AML-193 (cell line): ENCODE results near the gene TUBB3.
"Not testable (repeated sequence)": the region's sequence is repeated elsewhere in the genome, so short reads cannot be mapped to it uniquely, and the experiment has no call there.

ENCODE experiments used
- DNase-seq, 2 experiments: peaks; one replicate each; lab custom pipeline; 2025; lab: John Stamatoyannopoulos, UW

Gene TUBB3

GRCh38 chr16:89922884-89923639 lies at the start of gene TUBB3:
TSS of gene TUBB3 (plus strand) at chr16:89923342. CDS start at chr16:89923402, 60 bp downstream.
- no peak for DNase-seq

GRCh38 chr16:89873972-89874689 lies 49.0 kb upstream of the TUBB3 start:
- peak; percentile 91 to 93 for DNase-seq

GRCh38 chr16:89879123-89879522 lies 44.0 kb upstream of the TUBB3 start:
- DNase-seq, result not testable (repeated sequence)

- no peak for DNase-seq
Measured at GRCh38 chr16:89880477-89881367, 42.4 kb upstream of the TUBB3 start.

GRCh38 chr16:89881368-89881730 lies 41.8 kb upstream of the TUBB3 start:
- DNase-seq, result no peak

- DNase-seq, result no peak
Measured at GRCh38 chr16:89883346-89884040, 39.6 kb upstream of the TUBB3 start.

- DNase-seq, result no peak
Measured at GRCh38 chr16:89884041-89884421, 39.1 kb upstream of the TUBB3 start.

- DNase-seq, result no peak
Measured at GRCh38 chr16:89887243-89887642, 35.9 kb upstream of the TUBB3 start.

- no peak for DNase-seq
Measured at GRCh38 chr16:89890200-89890599, 32.9 kb upstream of the TUBB3 start.

GRCh38 chr16:89890886-89891657 lies 32.1 kb upstream of the TUBB3 start:
- DNase-seq, result no peak

- DNase-seq, result no peak
Measured at GRCh38 chr16:89892055-89892630, 31.0 kb upstream of the TUBB3 start.

GRCh38 chr16:89892635-89893034 lies 30.5 kb upstream of the TUBB3 start:
- DNase-seq, result no peak

- no peak for DNase-seq
Measured at GRCh38 chr16:89893642-89894548, 29.2 kb upstream of the TUBB3 start.

- no peak for DNase-seq
Measured at GRCh38 chr16:89895482-89896250, 27.5 kb upstream of the TUBB3 start.

- DNase-seq, result no peak
Measured at GRCh38 chr16:89897204-89897603, 25.9 kb upstream of the TUBB3 start.

GRCh38 chr16:89898201-89898967 lies 24.8 kb upstream of the TUBB3 start:
- no peak for DNase-seq

GRCh38 chr16:89899879-89900481 lies 23.2 kb upstream of the TUBB3 start:
- no peak for DNase-seq

GRCh38 chr16:89900885-89901284 lies 22.3 kb upstream of the TUBB3 start:
- DNase-seq, result no peak
